Activated T-cell treated with anti-CD3 and anti-CD28 coated beads, Interleukin-2, amount 50 U/mL, for 48 hours (primary cell): Measurements from ENCODE around the gene GLIS1.

Source experiments
- DNase-seq, 2 experiments: peaks; one replicate each; pipeline ENCODE4 v3.0.0-alpha.2; 2020

The GLIS1 gene

DNA sequence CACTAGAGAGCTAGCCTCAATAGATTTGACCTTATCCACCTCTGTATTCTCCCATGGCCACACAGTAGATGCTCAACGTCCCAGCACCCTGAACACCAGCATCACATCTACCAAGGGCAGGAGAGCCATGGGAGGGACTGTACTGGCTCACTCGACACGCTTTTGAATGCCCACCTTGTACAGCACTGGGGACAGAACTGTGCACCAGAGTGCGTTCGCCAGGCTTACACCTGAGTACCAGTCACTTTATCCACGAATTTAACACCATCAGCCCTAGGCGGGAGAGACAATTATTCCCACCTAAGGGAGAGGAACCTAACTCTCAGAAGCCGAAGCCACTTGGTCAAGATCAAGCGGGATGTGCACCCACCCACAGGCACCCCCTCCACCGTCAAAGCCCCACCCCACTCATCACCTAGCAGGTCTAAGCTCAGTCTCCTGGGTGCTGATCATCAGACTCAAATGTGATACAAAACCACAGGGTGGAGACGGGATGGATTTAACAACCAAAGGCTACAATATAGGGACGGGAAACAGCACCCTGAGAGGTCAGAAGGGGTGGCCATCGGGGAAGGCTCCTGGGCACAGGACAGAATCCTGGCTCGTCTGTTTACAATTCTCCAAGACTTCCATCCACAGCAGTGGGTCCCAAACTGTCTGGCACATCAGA is 110.5 kb downstream of the GLIS1 start:
- DNase-seq, result peak in 1 of 2 experiments; percentile 4

DNA sequence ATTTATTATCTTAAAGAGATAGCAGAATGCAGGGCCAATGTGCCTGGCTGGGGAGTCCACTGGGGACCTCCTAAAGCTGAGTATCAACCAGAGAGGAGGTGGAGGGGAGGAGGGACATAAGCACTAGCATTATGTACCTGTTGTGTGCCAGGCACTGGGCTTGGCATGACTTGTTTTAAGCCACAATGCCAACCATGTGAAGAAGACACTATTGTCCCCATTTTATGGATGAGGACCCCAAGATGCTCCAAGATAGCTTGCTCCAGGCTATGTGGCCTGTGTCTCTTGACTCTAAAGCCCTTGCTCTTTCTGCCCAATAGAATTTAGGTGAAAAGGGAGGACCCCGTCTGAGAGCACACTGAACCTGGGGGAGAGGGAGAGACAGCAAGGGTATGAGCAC is 111.3 kb downstream of the GLIS1 start:
- peak in 1 of 2 experiments; percentile 9 for DNase-seq

DNA sequence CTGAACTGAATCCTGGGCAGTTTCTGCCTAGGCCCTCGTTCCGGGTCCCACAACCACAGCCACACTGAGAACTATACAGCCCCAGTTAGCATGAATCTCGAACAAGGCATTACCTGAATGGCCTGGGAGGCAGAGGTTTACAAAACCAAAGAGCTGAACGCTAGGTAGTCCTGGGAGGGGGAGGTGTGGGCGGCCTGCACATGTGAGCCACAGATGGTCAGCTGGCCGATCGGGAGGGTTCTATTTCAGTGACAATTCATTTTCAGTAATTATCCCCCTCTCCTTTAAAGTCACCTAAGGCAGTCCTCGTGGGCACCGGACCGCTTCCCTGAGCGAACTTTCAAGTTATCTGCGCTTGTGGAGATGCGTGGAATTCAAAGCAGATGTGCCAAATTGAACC is 111.9 kb downstream of the GLIS1 start:
- no peak for DNase-seq

DNA sequence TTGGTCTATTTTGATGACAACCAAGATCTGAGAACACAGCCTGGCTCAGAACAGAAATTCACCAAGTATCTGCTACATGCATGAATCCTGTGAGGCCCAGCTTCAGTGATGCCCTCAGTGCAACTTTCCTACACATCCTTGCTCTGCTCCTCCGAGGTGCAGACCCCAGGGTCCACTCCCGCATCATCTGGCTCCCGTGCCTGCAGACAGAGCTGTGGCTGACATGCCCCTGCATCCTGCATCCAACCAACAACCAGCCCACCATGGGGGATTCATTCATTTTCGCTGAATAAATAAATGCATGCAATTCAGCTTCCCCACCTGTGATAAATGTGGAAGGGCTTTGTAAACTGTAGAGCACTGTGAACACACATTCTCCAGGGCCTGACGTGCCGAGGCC is 112.3 kb downstream of the GLIS1 start:
- DNase-seq, result no peak

DNA sequence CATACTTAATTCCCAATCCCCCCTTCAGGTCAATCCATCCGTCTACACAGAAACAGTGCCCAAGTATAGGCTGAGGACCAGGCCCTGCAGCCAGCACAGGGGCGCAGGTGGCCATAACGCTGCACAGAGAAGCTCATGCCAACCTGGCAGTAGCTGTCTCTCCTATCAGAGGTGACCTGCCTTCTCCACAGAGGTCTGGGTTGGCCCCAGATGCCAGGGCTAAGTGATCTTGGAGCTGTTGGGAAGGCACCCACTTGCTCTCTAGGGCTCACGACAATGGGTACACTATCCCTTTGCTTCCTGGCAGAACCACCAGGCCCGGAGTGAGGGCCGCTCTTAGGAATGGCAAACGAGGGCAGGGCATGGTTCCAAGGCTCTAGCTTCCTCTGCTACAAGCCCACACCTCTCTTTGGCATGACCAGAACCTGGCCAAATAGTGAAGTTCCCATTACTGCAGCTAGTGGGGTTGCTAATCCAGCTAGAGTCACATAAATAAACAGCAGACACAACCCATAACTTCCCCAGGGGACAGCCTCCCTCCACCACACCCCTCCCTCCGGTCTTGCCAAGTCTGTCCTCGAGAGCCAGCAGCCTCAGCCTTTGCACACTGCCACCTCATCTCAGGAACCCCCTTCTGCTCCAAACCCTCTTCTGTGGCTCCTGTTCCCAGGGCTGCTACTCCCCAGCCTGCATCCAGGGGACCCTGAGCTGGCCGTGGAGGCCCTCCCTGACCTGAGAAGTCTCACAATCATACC is 113.0 kb downstream of the GLIS1 start:
- DNase-seq, result peak in 1 of 2 experiments; percentile 8

DNA sequence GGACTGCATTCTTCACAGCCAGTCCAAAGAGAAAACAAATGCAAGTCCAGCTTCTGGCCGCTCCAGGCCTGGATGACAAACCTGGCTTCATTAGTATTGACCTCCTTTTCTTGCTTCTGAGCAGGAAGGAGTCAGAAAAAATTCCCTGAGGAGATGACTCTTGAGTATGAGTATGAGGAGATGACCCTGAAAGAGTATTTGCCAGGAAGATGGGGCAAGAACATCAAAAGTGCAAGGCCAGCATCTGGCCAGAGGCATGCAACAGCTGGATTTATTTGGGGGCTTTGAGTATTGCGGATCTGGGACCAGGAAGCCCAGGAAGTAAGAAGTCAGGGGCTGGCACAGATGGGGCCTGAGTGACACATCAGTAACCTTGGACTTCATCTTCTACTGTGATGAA is 113.9 kb downstream of the GLIS1 start:
- peak in 1 of 2 experiments; percentile 1 for DNase-seq

DNA sequence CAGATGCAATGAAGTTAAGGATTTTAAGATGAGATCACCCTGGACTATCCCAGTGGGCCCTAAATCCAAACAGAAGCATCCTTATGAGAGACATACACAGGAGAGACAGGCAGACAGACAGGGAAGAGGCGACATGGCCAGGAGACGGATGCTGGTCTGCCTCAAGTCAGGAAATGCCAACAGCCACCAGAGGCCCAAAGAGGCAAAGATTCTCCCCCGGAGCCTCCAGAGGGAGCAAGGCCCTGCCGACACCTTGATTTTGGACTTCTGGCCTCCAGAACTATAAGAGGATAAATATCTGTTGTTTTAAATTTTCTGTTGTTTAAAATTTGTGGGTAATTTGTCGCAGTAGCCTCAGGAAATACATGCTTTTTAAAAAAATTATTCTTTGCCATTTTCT is 116.4 kb downstream of the GLIS1 start:
- no peak for DNase-seq

DNA sequence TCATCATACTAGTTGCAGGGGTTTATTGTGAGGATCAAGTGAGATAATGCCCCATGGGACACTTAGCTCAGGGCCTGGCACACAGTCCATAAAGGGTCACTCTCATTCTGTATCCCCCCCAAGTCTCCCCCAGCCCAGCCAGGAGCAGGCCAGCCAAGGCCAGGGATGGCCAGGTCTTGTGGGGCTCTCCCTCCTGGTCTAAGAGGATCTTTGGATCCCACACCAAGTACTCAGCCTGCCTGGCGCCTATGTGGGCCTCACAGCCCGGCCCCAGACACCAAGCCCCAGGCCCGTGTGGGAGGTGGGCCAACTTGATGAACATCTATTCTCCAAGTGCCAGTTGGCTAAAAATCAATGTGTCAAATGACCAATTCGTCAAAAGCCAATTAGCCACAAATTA is 117.8 kb downstream of the GLIS1 start:
- DNase-seq, result no peak

DNA sequence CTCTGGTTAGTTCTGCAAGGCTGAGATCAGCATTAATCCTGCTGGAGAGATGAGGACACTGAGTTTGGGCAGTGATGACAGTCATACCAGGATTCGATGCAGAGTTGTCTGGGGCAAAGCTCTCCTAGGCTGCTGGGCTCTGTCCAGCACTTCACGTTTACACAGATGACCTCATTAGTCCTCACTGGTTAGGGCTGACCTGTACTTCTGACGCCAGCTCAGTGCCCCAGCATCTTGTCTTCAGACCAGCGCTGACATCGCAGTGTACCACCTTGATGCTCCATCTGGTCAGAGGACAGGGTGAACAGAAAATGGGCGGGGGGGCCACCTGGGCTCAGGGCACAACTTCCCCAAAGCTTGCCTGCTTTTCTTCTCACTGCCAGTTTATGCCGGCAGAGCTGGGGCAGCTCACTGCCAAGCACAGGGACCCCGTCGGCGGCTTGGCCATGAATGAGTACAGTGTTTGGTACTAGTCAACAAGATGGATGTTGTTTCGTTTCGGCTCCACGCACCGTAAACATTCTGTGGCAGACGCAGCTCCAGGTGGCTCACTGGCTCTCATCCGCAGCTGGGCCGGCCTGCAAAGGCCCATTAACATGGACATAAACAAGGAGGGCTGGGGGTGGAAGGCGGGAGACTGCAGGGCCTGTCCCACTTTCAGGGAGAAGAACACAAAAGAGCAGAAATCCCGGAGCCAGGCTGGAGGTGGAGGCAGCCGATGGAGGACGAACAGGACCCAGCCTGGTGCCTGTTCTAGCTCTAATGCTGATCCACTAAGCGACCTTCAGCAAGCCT is 118.7 kb downstream of the GLIS1 start:
- DNase-seq, result peak in 1 of 2 experiments; percentile 2

DNA sequence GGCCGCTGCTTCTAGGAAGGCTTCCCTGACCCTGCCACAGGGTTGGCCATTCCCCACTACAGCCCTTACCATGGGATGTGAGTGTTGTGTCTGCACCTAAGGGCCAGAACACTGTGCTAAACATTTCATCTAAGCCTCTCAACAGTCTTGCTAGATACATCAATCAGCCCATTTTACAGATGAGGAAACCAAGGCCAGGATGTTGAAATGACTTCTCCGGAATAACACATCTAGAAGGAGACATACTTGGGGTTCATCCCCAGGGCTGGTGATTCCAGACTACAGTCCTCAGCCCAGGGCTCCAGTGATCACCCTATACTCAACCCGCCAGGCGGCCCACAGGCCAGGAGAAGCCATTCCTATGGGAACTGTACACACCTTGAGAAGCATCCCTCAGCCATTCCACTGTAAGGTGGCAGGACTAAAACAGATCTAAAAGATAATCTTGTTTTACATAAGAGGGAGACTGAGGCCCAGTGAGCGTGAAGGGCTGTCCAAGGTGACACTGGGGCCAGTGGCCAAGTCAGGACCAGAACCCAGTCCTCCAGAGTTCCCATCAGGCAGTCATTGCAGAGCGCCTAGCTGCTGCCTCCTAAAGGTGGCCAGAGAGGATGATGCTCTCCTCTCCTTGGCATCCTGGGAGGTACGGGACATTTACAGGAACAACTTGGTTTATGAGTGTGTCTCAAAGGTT is 119.5 kb downstream of the GLIS1 start:
- no peak for DNase-seq

DNA sequence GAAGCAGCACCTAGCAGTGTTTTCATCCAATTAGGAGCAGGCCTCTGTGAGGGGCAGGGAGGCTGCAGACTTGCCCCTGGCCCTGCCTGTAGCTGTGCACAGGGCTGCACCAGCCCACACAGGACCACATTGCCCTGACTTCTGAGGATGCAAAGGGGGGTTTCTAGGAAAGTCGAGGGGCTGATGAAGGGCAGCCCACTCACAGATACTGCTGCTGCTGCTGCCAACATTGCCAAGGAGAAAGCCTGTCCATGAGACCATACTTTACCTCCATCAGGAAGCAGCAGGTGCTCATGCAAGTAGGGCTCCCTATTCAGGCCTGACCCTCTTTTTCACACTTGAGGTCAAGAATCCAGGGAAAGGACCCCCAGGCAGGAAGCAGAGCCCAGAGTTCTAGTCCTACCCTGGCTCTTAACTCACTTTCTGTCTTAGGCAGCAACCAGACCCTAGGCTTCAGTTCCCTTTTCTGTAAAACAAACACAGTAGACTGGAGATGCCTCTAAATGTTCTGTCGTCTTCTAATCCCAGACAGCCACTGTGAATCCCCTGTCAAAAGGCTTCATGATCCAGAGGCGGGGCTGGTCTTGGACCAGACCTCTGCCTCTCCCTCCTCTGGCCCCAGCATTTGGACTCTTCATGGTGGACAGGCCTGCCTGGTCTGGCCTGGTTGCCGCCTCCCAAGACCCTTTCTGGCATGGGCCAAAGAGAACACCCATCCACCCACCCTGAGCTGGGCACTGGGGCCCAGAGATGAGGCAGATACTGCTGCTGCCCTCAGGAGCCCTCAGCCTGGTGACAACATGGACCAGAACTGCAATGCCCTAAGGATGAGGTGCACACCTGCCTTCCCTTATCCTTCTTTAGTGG is 120.2 kb downstream of the GLIS1 start:
- peak in 1 of 2 experiments; percentile 4 for DNase-seq

DNA sequence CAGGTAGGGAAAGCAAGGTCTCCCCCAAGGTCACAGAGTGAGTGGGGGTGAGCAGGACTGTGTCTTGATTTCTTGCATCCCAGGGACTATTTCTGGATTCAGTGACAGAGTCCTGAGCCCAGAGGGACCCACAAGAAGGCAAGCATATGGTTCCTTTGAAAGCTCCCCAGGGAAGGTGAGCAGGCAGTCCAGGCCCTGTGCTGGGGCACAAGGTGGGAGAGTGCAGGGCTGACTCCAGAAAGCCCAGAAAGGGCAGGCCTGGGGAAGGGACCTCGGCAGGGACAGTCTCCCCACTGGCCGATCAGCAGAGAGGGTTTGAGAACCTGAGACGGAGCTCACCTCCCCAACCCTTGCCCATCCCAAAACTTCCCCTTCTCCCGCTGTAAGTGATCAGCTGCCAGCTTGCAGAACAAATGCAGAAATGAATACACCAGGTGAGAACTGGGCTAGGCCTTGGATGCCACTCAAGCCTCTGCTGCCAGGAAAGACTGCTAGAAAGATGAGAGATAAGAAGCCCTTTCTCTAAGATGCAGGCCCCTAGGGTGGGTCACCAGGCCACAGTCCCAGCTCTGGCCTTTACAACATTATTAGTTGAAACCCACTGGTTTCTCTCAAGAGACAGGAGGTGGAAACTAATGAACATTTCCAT is 121.0 kb downstream of the GLIS1 start:
- no peak for DNase-seq

DNA sequence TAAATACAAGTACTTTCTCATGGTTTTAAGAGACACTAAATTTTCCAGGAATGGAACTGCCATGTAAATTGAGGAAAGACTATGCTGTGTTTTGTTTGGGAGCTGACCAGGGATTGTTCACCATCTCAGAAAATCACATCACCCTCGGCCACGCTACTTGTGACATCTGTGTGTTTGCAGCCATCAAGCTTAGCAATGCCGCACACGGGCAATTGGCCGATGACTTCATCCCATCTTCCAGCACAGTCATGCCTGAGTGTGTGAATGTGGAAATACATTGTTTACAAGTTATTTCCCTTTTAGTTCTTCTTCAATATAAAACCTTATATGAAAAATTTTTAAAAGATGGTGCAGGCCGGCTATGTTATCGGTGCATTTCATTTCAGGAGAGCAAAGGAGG is 121.6 kb downstream of the GLIS1 start:
- DNase-seq, result no peak

DNA sequence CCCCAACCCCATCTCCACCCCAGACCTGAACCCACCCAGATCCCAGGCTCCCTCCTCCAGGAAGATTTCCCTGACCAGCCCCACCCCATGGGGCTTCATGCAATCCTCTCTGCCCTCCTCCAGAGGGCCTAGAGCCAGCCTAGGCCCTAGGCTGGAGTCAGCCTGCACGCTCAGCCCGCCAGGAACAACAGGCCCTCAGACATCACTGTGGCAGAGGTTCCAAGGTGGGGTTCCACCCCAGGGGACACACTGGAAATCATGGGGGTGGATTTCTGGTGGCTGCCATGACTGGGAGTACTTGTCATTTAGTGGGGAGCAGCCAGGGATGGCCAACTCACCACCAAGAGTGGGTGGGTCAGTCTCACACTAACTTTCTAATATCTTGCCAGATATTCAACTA is 122.0 kb downstream of the GLIS1 start:
- no peak for DNase-seq

DNA sequence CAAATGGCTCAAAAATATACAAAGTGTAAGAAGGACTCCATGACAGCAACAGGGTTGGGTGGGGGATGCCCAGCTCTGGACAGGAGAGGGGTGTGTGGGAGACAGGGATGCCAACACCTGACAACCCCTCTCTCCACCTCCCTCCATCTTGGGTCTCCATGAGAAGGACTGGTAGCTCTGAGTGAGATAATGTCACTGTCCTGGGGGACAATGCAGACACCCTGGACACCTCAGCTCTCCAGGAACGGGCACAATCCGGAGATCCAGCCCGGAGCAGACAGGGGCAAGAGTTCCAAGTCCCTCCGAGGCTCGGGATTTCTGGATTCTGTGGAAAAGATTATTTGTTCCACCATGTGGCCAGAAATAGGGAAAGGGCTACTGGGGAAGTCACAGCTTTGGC is 122.5 kb downstream of the GLIS1 start:
- DNase-seq, result no peak

DNA sequence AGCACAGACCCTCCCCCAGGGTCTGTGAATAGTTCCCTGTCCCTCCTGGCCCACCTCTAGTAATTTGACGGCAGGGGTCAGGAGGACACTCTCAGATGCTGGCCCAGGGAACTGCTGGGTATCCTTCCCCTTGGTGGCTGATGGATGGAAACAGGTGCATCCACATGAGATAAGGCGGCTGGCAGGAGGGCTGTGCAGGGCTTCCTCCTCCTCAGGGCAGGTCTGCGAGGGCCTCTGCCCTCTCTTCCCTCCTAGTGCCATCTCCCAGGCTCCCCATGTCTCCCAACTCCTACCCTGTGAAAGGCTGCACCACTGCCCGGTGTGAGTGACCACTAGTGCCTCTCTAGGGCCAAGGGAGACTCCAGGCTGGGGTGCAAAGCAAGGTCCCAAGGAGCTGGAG is 123.9 kb downstream of the GLIS1 start:
- DNase-seq, result no peak

DNA sequence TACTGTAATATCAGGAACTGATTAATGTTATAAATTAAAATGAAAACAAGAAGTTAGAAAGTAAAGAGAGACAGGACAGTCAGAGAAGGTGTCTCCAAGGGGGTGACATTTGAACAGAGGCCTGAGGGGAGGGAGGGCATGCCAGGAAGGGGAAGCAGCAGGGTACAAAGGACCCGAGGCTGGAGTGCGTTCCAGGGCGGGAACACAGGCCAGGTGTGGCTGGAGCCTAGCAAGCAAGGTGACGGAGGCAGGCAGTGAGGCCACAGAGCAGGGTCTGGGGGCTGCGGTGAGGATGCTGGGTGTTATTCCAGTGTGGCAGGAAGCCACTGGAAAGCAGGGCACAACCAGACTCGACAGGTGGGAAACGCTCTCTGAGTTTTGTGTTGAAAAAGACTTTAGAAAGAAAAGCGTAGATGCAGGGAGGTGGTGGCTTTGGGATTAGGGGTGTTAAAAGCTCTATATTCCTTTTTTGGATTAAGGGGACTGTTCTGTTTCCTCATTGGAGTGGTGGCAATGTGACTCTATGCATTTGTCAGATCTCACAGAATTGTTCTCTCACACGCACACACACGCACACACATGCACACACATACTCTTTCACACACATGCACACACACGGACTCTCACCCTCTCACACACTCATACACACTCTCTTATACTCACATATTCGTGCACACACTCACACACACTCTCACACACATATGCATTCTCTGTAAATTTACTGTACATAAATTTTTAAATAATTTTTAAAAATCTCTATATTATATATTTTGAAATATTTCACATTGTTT is 124.5 kb downstream of the GLIS1 start:
- no peak for DNase-seq

DNA sequence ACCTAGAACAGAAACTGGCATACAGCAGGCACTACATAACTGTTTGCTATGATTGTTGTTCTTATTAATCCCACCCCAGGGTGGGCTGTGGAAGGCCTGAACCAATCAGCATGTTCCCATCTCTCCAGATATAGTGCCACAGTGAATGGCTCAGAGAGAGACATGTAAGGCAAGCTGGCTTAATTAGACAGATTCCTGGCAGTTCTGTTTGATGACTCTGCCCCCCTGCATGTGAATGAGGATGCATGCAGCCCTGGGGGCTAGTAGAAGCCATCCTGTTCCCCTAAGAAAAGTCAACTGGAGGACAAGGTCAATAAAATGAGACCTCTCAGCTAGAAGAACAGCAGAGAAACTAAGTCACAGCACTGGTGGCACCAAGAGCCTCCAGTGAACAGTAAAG is 130.3 kb downstream of the GLIS1 start:
- no peak for DNase-seq

DNA sequence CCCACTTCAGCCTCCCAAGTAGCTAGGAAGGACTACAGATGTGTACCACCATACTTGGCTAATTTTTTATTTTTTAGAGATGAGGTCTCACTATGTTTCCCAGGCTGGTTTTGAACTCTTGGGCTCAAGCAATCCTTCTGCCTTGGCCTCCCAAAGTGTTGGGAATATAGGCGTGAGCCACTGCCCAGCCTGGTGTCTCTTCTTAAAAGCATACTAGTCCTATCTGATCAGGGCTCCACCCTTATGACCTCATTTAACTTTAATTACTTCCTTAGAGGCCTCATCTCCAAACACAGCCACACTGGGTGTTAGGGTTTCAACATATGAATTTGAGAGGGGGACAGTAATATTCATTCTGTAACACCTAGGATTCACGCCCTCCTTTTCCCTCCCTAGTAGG is 130.9 kb downstream of the GLIS1 start:
- DNase-seq, result no peak

DNA sequence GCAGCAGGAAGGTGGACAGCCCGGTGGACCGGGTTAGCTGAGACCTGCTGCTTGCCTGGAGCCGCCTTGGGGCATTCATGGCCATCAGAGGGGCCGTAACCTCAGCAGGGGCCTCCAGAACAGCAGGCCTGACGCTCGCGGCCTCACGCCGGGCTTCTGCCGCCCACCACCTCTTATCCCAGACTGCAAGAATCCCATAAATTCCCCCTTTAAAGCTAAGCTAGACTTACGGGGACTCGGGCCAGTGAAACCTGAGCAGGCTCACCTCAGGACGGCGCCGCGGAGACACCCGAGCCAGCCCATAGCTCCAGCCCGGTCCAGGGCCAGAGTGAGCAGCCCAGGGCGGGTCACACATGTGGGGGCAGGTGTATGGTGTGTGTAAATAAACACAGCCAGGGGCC is 132.3 kb downstream of the GLIS1 start:
- no peak for DNase-seq

DNA sequence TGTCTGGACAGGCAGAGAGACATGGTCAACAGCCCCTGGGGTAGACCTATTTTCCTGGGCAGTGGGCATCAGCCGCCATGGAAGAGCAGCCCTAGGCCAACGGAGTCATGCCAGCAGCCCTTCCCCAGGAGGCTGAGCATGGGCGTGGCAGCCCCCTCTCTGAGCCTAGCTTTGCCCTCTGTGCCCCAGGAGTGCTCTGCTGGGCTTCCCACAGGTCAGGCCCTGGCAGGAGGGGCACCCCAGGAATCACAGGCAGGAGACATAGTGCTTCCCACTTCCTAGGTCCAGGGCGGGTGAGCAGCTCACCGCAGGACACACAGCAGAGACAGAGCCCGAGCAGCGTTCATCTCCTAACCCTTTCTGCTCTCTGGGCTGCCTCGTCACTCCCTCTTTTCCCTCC is 132.8 kb downstream of the GLIS1 start:
- no peak for DNase-seq
